Activated CD4-positive, alpha-beta T cell treated with anti-CD3 and anti-CD28 coated beads for 48 hours (primary cell): Measurements from ENCODE around the gene GPR65.

Experiments used
- DNase-seq: peaks from one replicate; pipeline ENCODE4 v3.0.0-alpha.2; 2020

GPR65 gene

GRCh38 chr14:88005050-88005481 is at the start of gene GPR65:
Gene GPR65, plus strand, starts transcription at chr14:88005135. Its CDS starts 5,713 bp downstream, at chr14:88010848.
- DNase-seq: peak; percentile 28

GRCh38 chr14:87955501-87955900 is 49.4 kb upstream of the GPR65 start:
- no peak for DNase-seq

- no peak for DNase-seq
Observed at GRCh38 chr14:87960013-87960787, 44.7 kb upstream of the GPR65 start.

GRCh38 chr14:87961246-87961645 is 43.7 kb upstream of the GPR65 start:
- no peak for DNase-seq

GRCh38 chr14:87966816-87967215 is 38.1 kb upstream of the GPR65 start:
- DNase-seq: no peak

GRCh38 chr14:87967496-87967895 is 37.4 kb upstream of the GPR65 start:
- DNase-seq: no peak

GRCh38 chr14:87971010-87971409 is 33.9 kb upstream of the GPR65 start:
- DNase-seq: no peak

GRCh38 chr14:87975636-87976035 is 29.3 kb upstream of the GPR65 start:
- no peak for DNase-seq

GRCh38 chr14:87979689-87980088 is 25.2 kb upstream of the GPR65 start:
- DNase-seq: no peak

- DNase-seq: no peak
Observed at GRCh38 chr14:87989221-87989955, 15.5 kb upstream of the GPR65 start.

- DNase-seq: no peak
Observed at GRCh38 chr14:87989956-87990299, 15.0 kb upstream of the GPR65 start.

- DNase-seq: no peak
Observed at GRCh38 chr14:87990682-87991081, 14.3 kb upstream of the GPR65 start.

GRCh38 chr14:87992346-87992717 is 12.6 kb upstream of the GPR65 start:
- DNase-seq: no peak

- peak; percentile 97 for DNase-seq
Observed at GRCh38 chr14:87992718-87993628, 12.0 kb upstream of the GPR65 start, which contains the start of gene GALC. Gene GALC, minus strand, starts transcription at chr14:87993182. Its CDS starts 18 bp downstream, at chr14:87993164.

- peak; percentile 30 for DNase-seq
Observed at GRCh38 chr14:87994974-87995373, 10.0 kb upstream of the GPR65 start.

GRCh38 chr14:87995500-87996290 is 9.2 kb upstream of the GPR65 start:
- no peak for DNase-seq

- no peak for DNase-seq
Observed at GRCh38 chr14:87996291-87996592, 8.7 kb upstream of the GPR65 start.

GRCh38 chr14:87998482-87998881 is 6.5 kb upstream of the GPR65 start:
- DNase-seq: no peak

GRCh38 chr14:87999277-87999676 is 5.7 kb upstream of the GPR65 start:
- no peak for DNase-seq

- no peak for DNase-seq
Observed at GRCh38 chr14:88002421-88003075, 2.4 kb upstream of the GPR65 start.

- DNase-seq: no peak
Observed at GRCh38 chr14:88003425-88003824, 1.5 kb upstream of the GPR65 start.

GRCh38 chr14:88004506-88005036 is 364 bp upstream of the GPR65 start:
- DNase-seq: no peak
